HG03039 (cell line): ENCODE data around the gene NCCRP1.
"Not testable (repeated sequence)": the region's sequence is repeated elsewhere in the genome, so short reads cannot be mapped to it uniquely, and the experiment has no call there.

Experiments used
- ATAC-seq: cut with Tn5 transposase; IDR thresholded peaks from one replicate; pipeline ENCODE4 v1.9.1; 2021; ENCODE audit warnings: mild to moderate bottlenecking, moderate library complexity; ENCODE audit not compliant: unreplicated experiment

NCCRP1 gene

DNA sequence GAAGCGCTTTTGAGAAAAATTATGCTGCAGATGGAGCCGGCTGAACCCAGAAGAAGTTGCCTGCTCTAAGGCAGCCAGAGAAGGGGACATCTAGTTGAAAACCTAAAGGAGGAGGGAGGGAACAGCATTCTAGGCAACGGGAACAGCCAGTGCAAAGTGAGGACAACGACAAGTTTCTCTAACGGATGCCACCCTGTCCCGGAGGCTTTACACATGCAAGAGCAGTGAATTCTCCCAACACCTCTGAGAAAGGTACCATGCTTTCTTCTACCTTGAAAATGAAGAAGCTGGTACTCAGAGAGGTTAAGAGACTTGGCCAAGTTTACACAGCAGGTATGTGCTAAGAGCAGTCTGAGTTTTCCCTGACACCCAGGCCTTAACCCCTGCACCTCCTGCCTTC lies 42.2 kb downstream of the NCCRP1 start:
- ATAC-seq: no peak

DNA sequence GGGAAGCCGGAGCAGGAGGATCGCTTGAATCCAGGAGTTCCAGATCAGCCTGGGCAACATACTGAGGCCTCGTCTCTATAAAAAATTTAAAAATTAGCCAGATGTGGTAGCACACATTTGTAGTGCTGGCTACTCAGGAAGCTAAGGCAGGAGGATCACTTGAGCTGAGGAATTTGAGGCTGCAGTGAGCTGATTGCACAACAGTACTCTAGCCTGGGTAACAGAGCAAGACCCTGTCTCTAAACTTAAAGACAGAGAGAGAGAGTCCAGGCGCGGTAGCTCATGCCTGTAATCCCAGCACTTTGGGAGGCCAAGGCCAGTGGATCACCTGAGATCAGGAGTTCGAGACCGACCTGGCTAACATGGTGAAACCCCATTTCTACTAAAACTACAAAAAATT lies 43.7 kb downstream of the NCCRP1 start:
- no peak for ATAC-seq

DNA sequence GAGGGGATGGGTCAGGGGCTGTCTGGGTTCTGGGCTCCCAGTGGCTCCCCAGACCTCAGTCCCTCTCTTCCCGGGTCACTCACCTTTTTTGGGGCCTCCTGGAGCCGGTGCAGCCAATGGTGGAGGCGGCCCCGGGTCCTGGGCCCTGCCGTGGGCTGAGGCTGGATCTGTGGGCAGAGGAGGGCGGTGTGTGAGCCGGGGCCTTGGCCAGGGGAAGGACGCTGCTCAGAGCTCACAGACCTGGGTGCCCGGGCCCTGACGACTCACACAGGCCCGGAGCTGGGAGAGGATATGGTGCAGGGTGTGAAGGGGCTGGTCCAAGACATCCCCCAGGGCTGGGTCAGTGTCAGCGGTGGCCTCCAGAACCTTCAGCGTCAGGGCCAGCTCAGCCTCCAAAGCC lies 47.0 kb downstream of the NCCRP1 start:
- ATAC-seq: not testable (repeated sequence)

DNA sequence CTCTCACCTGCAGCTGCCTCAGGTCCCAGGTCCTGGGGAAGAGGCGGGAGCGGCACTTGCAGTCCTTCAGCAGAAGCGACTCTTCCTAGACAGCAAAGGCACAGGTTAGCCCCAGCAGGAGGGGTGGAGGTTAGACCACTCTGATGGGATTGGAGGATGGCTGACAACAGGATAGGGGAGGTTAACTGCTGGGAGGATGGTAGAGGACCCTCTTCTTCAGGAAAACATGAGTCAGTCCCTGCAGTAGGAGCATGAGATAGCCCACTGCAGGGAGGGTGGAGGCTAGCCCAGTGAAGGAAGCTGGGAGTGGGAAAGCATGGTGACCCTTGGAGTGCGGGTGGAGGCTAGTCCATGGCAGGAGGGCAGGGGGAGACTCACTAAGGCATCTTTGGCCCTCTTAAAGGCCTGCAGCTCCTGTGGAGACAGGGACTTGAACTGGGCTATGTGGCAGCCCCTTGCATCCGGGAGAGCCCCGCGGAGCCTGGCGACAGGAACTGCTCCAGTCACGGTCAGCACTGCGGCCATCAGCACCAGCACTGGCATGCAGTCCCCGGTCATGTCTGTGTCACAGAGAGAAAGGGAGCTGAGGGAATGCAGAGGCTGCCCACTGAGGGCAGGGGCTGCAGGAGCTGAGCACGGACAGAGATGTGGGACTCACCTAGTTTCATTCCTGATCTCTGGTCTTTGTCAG lies 47.8 kb downstream of the NCCRP1 start, which contains the start of gene IFNL3:
TSS of gene IFNL3 (minus strand) at position 597 of the 691 bp plus-strand sequence. CDS start at position 558, 39 bp downstream.
- ATAC-seq: not testable (repeated sequence)

DNA sequence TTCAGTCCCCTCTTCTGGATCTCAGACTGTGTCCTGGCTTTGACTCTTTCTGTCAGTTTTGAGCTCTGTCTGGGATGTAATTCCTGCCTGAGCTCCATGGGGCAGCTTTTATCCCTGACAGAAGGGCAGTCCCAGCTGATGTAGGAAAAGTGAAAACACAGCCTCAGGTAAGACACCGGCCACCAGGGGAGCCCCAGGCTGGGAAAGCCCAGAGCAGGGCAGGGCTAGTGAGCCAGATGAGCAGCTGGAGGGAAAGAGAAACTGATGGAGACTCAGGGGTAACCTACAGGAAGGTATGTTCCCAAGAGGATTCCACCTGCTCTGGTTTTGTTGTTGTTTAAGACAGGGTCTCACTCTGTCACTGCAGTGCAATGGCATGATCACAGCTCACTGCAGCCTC lies 48.4 kb downstream of the NCCRP1 start:
- ATAC-seq: not testable (repeated sequence)

DNA sequence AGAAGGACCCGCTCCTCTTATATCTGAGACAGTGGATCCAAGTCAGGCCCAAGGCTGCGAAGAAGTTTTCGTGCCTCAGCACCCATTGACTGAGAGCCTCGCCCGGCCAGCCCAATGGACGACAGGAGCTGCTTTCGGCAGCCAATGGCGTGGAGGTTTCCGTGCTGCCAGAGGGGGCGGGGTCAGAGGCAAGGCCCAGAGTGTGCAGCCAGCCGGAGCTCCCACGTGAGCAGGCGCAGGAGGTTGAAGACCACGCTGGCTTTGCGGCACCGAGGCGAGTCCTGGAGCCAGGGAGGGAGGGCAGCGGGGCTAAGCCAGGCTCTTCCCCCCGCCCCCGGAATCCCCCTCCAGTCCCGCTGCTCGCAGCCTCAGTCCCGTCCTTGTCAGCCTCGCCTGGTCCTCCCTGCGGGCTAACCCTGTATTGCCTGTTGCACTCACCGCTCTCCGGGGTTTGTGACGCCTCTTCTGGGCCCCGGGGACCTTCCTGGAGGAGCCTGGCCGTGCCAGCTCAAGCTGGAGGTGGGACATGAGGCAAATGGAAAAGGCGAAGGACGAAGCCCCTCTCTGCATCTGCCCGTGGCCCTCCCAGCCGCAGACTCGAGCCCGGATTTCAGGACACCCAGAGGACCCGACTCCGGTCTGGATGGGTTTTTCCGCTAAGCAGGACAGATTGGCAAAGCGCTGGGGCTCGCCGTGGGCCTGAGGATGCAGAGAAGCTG lies 50.3 kb downstream of the NCCRP1 start:
- no peak for ATAC-seq

DNA sequence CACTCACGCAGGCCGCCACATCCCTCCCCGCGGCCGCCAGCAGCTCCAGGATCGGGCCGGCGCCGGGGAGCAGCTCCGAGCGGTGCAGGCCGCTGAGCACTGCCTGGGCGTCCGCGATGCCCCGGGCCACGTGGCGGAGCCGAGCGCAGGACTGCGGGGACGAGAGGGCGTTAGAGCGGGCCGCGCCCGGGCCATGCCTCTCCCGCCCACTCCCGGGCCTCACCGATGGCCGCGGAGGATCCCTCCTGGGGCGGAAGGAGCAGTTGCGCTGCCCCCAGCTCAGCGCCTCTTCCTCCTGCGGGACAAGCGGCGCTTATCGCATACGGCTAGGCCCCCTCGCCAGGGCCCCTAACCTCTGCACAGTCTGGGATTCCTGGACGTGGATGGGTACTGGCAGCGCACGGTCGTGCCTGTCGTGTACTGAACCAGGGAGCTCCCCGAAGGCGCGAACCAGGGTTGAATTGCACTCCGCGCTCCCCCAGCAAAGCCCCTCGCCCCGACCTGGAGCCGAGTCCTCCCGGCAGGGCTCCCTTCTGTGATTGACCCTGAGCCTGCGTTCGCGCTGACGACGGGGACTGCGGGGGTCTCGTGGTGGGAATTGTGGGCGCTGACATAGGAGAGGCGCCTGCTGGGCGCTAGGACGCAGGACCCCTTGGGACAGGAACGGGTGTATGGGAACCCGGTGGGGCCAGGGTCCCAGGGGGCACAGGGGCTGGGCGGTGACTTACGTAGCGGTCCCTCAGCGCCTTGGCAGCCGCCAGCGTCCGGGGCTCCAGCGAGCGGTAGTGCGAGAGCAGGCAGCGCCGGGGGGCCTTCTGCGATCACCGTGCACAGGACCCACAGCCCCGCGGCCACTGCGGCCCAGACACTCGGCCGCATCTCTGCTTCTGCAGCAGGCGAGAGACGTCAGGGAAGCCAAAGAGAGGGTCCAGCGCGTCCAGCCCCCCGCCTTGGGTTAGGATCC lies 51.2 kb downstream of the NCCRP1 start:
- ATAC-seq: no peak

DNA sequence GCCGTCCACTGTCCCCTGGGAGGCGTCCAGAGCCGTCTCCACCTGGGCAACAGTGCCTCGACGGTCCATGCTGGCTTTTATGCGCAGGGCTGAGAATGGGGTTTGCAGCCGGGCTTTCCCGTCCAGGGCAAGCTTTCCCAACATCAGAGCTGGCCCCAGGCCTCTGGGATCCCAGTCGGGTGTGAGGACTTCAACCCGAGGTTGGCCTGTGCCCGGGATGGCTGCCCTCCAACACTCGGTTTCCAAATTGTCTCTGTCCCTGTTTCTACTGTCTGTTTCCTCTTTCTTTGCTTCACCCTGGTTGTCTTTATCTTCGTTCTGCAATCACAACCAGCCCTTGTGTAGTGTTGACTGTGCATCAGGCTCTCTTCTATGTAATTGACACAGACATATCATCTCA lies 52.0 kb downstream of the NCCRP1 start, which contains the start of gene IFNL4:
TSS of gene IFNL4 (minus strand) at position 51 of the 400 bp plus-strand sequence.
- ATAC-seq: no peak

DNA sequence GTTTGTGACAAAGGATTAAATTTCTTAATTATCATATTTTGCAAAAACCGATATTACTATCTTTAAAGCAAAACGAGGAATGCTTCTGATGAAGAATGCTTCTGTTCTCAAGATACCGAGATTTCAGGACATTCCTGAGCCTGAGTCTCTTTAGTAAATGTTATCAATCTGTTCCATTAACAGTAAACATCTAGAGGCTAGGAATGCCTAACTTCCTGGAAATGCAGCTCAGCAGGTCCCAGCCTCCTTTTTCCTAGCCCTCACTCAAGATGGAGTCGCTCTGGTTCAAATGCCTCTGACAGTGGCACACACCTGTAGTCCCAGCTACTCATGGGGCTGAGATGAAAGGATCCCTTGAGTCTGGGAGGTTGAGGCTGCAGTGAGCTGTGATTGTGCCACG lies 54.3 kb downstream of the NCCRP1 start:
- ATAC-seq: no peak
